NCI-H1694 (cell line): Measurements from ENCODE around the gene HEATR5A.
"Not testable (repeated sequence)": the region's sequence is repeated elsewhere in the genome, so short reads cannot be mapped to it uniquely, and the experiment has no call there.

ENCODE experiments used
- DNase-seq: peaks from one replicate; lab custom pipeline; 2025; lab: John Stamatoyannopoulos, UW

HEATR5A gene

DNA sequence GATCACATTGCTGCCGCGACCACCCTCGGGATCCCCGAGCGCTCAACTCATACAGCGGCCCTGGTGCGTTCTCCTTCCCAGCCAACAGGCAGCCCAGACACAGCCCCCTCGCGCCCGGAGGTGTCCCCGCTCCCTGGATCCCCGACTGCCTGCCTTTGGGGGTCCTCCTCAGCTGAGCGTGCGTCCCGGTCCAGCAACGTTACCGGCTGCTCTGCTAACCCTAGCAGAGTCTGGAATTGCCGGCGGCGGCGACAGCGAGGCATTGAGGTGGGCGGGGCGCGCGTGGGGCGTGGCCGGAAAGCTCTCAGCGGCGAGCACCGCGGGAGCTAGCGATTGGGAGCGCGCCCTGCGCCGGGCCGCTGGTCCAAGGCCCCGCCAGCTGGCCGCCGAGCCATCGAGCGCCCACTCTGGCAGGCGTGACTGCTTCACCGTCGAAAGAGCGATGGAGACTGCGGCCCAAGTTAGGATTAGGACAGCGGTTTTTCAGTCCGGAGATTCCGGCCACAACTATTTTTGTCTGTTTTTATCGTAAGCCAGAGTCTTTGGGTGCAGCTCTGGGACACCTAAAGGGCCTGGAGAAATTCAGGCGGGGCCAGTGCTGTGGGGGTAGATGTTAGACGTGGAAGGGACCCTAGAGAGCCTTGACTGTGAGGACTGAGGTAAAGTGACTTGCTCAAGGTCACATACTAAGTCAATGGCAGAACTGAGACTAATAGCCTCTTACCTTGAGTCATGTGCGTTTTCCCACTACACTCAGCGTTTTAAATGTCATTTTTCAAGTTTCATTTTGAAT lies at the start of gene HEATR5A:
Gene HEATR5A (minus strand): TSS at position 232 of the 793 bp plus-strand sequence. CDS start 17,575 bp downstream, outside the sequence.
- DNase-seq: peak; percentile 71

GRCh38 chr14:31466554-31466953 lies 46.2 kb upstream of the HEATR5A start:
- DNase-seq: no peak

- no peak for DNase-seq
Observed at GRCh38 chr14:31465111-31465510, 44.8 kb upstream of the HEATR5A start.

GRCh38 chr14:31462450-31462849 lies 42.1 kb upstream of the HEATR5A start:
- not testable (repeated sequence) for DNase-seq

- DNase-seq: no peak
Observed at GRCh38 chr14:31461545-31461944, 41.2 kb upstream of the HEATR5A start.

DNA sequence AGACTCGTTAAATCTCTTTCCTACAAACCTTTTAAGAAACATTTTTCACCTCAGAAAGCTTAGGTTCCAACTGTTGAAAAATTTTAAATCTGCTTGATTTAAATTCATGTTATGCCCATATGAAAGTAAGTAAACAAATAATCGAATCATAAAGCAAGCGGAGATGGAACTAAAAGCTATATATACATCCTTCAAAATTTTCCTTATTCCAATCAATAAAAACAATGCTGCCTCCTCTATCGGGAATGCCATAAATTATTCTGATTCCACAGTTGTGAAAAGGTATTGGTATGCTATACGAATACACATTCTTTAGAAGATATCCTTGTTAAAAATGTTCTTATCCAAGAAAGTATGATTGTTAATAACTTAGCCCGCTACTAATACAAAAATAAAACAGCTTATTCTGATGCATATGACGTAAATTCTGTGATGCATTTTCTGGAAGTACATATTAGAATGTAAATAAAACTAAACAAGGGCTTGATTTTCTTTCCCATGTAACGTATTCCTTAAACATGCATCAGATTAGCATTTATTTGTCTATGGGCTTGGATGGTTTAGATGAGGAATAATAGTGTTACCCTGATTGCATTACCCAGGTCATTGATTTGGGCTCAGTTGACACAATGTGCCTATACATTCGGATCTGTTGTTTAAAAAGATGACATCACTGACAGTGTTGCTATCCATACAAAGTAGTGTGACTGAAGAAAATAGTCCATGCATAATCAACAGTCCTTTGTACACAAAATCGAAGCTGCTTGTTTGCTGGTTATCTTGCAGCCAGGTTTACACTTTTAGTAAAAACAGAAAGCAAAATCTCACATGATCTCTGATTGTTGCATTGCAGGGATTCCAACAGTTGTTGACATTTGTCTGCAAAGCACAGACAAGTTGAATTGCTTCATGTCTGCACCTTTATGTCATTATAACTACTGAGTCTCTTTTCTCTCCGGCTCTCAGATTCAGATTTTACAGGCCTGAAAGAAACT lies 37.6 kb upstream of the HEATR5A start:
- no peak for DNase-seq

- peak; percentile 91 for DNase-seq
Observed at GRCh38 chr14:31456841-31457664, 36.7 kb upstream of the HEATR5A start, which contains the start of gene DTD2. Gene DTD2 (minus strand): TSS chr14:31457506. CDS start chr14:31457393, 113 bp downstream.

DNA sequence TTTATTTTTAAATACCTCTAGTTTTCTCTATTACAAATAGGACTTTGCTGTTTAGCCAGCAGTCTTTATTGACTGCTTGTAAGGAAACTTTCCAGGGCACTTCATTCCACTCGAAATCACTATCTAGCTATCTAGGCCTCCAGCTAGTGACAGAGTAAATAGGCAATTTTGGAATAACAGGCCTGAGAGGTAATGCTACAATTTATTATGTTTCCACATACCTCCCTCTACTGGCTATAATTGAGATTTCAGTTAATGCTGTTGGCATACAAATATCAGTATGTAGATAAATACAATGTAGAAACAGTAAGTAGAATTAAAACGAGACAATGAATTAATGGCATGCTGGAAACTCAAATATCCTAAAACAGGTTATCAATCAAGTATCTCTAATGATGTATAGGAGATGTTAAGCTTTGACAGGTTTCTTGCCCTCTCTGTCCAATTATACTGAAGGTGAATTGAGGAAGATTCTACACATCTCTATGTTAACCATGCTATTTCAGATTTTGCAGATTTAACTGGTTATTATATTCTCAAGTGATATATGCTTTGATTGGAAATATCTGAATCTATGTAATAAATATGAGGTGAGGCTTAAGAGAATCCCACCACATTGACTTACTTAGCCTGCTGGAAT lies 29.7 kb upstream of the HEATR5A start:
- DNase-seq: peak; percentile 79

DNA sequence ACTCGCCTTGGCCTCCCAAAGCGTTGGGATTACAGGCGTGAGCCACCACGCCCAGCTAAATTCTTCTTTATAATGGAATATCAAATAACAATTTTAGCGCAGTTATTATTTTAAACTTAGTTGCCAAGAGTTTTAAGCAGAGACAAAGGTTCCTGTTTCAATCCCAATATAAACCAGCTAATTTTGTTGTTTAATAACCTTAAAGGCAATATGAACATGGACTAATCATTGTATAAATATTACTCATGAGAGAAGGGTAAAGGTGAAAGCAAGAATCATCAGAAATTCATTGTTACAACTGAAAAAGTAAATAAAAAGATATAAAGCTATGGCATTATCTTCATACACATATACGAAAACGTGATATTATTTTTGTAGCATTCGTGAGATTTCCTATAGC lies 28.8 kb upstream of the HEATR5A start:
- no peak for DNase-seq

DNA sequence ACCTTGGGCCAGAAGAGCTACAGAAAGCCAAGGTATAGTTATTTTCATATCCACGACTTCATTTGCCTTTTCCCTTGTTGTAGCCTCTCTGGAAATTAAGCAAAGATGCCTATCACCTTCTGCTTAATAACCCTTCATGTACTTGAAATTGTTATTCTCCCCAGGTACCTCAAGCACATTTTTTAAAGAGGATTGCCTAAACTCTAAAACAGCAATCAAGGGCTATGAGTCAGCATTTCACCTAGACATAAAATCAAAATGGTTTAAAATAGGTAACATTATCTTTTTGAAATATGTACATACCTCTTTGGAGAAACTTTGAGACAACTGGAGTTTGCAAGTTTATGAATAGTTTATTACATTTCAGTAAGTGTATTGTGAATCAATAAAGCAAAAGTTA lies 25.4 kb upstream of the HEATR5A start:
- no peak for DNase-seq

DNA sequence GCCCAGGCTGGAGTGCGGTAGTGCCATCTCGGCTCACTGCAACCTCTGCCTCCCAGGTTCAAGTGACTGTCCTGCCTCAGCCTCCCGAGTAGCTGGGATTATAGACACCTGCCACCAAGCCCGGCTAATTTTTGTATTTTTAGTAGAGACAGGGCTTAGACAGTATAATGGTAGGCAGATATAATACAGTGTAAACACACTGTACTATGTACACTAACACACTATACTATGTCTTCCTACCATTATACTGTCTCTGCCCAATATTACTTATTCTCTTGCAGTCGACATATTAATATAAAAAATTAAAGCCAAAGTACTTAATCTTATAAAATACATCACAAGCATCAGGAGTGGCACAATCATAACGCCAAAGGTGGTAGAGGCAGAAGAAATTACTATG lies 21.9 kb upstream of the HEATR5A start:
- DNase-seq: no peak

DNA sequence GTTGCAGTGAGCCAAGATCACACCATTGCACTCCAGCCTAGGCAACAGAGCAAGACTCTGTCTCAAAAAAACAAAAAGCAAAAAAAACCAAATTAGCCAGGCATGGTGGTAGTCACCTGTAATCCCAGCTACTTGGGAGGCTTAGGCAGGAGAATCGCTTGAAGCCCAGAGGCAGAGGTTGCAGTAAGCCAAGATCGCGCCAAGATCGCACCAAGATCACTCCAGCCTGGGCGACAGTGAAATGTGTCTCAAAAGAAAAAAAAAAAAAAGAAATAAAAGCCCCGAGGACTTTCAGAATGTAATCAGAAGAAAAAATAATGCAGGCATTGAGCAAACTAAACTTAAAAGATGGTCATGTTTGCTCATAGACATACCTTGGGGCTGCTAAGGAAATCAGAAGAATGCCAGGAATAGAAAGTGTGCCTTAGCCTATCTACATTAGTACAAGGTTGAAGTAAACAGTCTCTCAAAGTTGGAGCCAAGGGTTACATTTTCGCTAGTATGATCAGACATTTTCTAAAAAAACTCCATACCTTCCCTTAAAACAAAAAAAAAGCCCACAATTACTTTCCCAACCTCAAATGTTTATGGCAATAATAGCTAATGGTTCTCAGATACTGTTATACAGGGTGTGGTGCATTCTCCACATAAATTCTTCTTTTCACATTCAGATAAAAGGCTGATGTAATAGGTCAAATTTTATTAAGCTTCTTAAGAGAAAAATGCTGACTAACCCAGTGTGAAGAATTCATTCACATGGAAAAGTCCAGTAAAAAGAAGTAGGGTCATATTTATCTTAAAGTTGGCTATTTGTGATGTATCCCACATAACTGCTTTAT lies 21.1 kb upstream of the HEATR5A start:
- no peak for DNase-seq

GRCh38 chr14:31440280-31440679 lies 19.9 kb upstream of the HEATR5A start:
- DNase-seq: no peak

DNA sequence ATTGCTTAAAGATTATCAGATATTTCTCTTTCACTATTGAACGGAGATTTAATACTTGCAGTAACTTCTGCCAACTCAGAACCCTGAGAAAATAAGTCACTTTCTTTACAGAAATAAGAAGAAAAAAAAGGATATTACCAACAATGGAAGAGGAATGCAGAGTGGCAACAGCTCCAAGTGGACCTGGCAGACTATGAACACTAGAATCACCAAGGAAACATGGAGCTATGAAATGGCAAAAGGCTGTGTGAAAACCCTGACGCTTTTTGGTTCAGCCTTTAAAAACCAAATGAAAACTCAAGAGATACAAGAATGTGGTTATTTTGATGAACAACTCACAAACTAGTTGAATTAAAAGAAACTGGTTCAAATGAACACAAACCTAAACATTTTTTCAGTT lies 19.2 kb upstream of the HEATR5A start:
- no peak for DNase-seq

DNA sequence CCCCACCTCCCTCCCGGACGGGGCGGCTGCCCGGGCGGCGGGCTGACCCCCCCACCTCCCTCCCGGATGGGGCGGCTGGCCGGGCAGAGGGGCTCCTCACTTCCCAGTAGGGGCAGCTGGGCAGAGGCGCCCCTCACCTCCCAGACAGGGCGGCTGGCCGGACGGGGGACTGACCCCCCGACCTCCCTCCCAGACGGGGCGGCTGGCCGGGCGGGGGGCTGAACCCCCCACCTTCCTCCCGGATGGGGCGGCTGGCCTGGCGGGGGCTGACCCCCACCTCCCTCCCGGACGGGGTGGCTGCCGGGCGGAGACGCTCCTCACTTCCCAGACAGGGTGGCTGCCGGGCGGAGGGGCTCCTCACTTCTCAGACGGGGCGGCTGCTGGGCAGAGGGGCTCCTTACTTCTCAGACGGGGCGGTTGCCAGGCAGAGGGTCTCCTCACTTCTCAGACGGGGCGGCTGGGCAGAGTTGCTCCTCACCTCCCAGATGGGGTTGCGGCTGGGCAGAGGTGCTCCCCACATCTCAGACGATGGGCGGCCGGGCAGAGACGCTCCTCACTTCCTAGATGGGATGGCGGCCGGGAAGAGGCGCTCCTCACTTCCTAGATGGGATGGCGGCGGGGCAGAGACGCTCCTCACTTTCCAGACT lies 16.8 kb upstream of the HEATR5A start:
- not testable (repeated sequence) for DNase-seq

- no peak for DNase-seq
Observed at GRCh38 chr14:31435276-31435675, 14.9 kb upstream of the HEATR5A start.

DNA sequence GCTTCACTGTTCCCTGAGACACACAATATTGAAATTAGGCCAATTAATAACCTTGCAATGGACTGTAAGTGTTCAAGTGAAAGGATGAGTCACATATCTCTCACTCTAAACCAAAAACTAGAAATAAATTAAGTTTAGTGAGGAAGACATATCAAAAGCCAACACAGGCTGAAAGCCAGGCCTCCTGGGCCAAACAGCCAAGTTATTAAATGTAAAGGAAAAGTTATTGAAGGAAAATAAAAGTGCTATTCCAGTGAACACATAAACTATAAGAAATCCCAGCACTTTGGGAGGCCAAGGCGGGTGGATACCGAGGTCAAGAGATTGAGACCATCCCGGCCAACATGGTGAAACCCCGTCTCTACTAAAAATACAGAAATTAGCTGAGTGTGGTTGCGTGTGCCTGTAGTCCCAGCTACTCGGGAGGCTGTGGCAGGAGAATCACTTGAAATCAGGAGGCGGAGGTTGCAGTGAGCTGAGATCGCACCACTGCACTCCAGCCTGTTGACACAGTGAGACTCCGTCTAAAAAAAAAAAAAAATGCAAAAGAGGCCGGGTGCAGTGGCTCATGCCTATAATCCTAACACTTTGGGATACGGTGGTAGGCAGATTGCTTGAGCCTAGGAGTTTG lies 10.4 kb upstream of the HEATR5A start:
- no peak for DNase-seq

DNA sequence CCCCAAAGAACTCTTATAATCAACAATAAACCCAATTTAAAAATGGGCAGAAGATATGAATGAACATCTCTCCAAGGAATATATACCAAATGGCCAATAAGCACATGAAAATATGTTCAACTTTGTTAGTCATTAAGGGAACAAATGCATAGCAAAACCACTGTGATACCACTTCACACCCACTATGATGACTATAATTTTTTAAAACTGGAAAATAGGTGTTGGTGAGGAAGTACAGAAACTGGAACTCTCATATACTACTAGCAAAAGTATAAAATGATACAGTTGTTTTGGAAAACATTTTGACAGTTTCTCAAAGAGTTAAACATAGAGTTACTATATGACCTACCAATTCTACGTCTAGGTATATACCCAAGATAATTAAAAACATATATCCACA lies 9.4 kb upstream of the HEATR5A start:
- no peak for DNase-seq

DNA sequence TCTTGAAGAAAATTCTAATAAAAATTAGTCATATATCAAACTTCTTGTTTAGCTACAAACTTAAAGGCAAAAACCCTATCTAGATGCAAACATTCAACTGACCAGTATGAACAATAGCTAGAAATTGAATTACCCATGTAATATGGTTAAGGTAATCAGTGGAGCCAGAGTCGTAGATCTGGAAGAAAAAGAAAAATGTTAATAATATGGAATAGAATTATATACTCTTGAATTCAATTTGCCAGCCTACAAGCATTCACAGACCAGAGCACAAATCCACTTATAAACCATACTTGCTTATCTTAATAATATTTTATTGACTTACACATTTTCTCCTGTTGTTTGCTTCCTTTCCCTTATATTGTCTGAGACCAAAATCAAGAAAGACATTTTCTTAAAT lies 7.7 kb upstream of the HEATR5A start:
- DNase-seq: no peak
